ENCODE data around the gene PIGA. TPM values are rescaled to one million over a fixed set of nuclear protein-coding genes. Genes with fewer than 3 reads are reported as not detected.

PIGA gene
- polyA plus RNA-seq (2013, experiment 1 of 4) = 10.5 TPM
- 13.6 TPM for polyA plus RNA-seq (2013, experiment 2 of 4)
- 9.2 TPM for polyA plus RNA-seq (2013, experiment 3 of 4)
- 9.9 TPM for polyA plus RNA-seq (2013, experiment 4 of 4)

GRCh38 chrX:15335135-15336022 lies at the start of gene PIGA:
Gene PIGA, minus strand, starts transcription at chrX:15335523. Its CDS starts 3,593 bp downstream, at chrX:15331930.
- no peaks in the 10 kb centered on the region for H3K9me3 ChIP-seq (ENCODE audit: control insufficient read depth, low read length)
- 0% methylated on average over 66 to 67 of the region's 72 CpGs for WGBS, 2 experiments
- H3K4me1 ChIP-seq (ENCODE audit: control insufficient read depth, insufficient read depth, low read length) = no peaks in the 10 kb centered on the region
- no peaks in the 10 kb centered on the region for H3K36me3 ChIP-seq (ENCODE audit: control insufficient read depth, insufficient read depth, low read length)
- peak within 1 kb of the TSS; percentile 58 for H3K4me3 ChIP-seq (ENCODE audit: insufficient read depth, low read depth, low read length)
- H3K27ac ChIP-seq (ENCODE audit: insufficient read depth, low read depth, low read length, poor library complexity, severe bottlenecking) = peak within 1 kb of the TSS; percentile 69
- no peaks in the 10 kb centered on the region for H3K27me3 ChIP-seq (ENCODE audit: control insufficient read depth, insufficient read depth, low read length, poor library complexity, severe bottlenecking)

- Histone ChIP-seq H3K36me3 (ENCODE audit: control insufficient read depth, insufficient read depth, low read length) (no peaks in the 10 kb centered on the region), H3K4me1 (ENCODE audit: control insufficient read depth, insufficient read depth, low read length) (no peaks in the 10 kb centered on the region), H3K9me3 (ENCODE audit: control insufficient read depth, low read length) (no peaks in the 10 kb centered on the region), H3K27ac (ENCODE audit: insufficient read depth, low read depth, low read length, poor library complexity, severe bottlenecking) (no peak within 1 kb of the TSS), H3K4me3 (ENCODE audit: insufficient read depth, low read depth, low read length) (no peak within 1 kb of the TSS), H3K27me3 (ENCODE audit: control insufficient read depth, insufficient read depth, low read length, poor library complexity, severe bottlenecking) (no peaks in the 10 kb centered on the region)
- WGBS, 2 experiments = 70 to 84% methylated on average over 2 of the region's 2 CpGs
Observed at GRCh38 chrX:15384304-15384703, 49.0 kb upstream of the PIGA start, which contains the start of gene VEGFD. Gene VEGFD, minus strand, starts transcription at chrX:15384413. Its CDS starts 467 bp downstream, at chrX:15383946.

GRCh38 chrX:15382813-15383212 lies 47.5 kb upstream of the PIGA start:
- no peaks in the 10 kb centered on the region for H3K36me3 ChIP-seq (ENCODE audit: control insufficient read depth, insufficient read depth, low read length)
- H3K27me3 ChIP-seq (ENCODE audit: control insufficient read depth, insufficient read depth, low read length, poor library complexity, severe bottlenecking) = no peaks in the 10 kb centered on the region
- H3K27ac ChIP-seq (ENCODE audit: insufficient read depth, low read depth, low read length, poor library complexity, severe bottlenecking) = no peak overlapping the region
- H3K4me3 ChIP-seq (ENCODE audit: insufficient read depth, low read depth, low read length) = no peak overlapping the region
- no peaks in the 10 kb centered on the region for H3K4me1 ChIP-seq (ENCODE audit: control insufficient read depth, insufficient read depth, low read length)
- no peaks in the 10 kb centered on the region for H3K9me3 ChIP-seq (ENCODE audit: control insufficient read depth, low read length)
- WGBS, 2 experiments = 76 to 82% methylated on average over 6 to 7 of the region's 8 CpGs

- Histone ChIP-seq H3K36me3 (ENCODE audit: control insufficient read depth, insufficient read depth, low read length) (no peaks in the 10 kb centered on the region), H3K4me1 (ENCODE audit: control insufficient read depth, insufficient read depth, low read length) (no peaks in the 10 kb centered on the region), H3K4me3 (ENCODE audit: insufficient read depth, low read depth, low read length) (no peak overlapping the region), H3K27me3 (ENCODE audit: control insufficient read depth, insufficient read depth, low read length, poor library complexity, severe bottlenecking) (no peaks in the 10 kb centered on the region), H3K9me3 (ENCODE audit: control insufficient read depth, low read length) (no peaks in the 10 kb centered on the region), H3K27ac (ENCODE audit: insufficient read depth, low read depth, low read length, poor library complexity, severe bottlenecking) (no peak overlapping the region)
- 100% methylated on average over 1 of the region's 1 CpG; no CpG with 5 or more reads in 1 of the 2 experiments for WGBS, 2 experiments
Observed at GRCh38 chrX:15376956-15377355, 41.6 kb upstream of the PIGA start.

GRCh38 chrX:15373976-15374375 lies 38.7 kb upstream of the PIGA start:
- WGBS, 2 experiments = 85% methylated on average over 3 of the region's 3 CpGs; no CpG with 5 or more reads in 1 of the 2 experiments
- Histone ChIP-seq H3K36me3 (ENCODE audit: control insufficient read depth, insufficient read depth, low read length) (no peaks in the 10 kb centered on the region), H3K4me1 (ENCODE audit: control insufficient read depth, insufficient read depth, low read length) (no peaks in the 10 kb centered on the region), H3K27ac (ENCODE audit: insufficient read depth, low read depth, low read length, poor library complexity, severe bottlenecking) (no peak overlapping the region), H3K27me3 (ENCODE audit: control insufficient read depth, insufficient read depth, low read length, poor library complexity, severe bottlenecking) (no peaks in the 10 kb centered on the region), H3K4me3 (ENCODE audit: insufficient read depth, low read depth, low read length) (no peak overlapping the region), H3K9me3 (ENCODE audit: control insufficient read depth, low read length) (no peaks in the 10 kb centered on the region)

DNA sequence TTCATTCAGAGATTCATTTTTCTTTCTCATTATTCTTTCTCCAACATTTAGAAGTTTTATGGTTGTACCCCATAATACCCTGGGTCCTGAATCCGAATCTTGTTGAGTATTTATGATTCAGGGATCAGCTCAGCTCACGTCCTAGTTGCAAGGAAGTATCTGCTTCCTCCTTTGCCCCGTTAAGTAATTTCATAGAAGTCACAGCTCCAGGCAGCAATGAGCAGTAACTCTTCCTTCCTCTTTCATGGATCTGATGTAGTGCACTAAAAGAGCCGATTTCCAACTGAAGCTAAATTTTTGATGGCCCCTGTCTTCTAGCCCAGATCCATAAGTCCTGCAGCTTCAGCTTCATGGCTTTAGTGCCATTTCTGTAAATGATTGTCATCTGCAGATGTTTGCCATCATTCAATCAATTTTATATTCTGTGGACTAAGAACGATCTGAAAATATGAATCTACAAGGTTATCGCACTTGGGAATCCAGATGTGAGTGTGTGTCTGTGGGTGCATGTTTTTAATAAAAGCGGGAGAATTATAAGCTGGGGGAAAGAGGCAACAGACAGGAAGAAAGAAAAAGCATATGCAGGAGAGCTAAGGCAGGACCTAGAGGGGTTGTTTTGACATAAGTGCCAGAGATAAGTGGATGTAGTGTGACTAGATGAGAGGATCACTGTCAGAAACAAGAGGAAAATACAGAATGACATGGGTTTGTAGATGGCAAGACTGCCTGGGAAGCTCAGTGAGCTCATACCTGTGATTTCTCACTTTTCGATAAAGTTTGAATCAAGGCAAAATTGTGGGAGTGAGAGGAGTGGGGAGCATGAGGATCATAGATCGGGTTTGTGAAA lies 31.4 kb upstream of the PIGA start:
- H3K27me3 ChIP-seq (ENCODE audit: control insufficient read depth, insufficient read depth, low read length, poor library complexity, severe bottlenecking) = no peaks in the 10 kb centered on the region
- H3K27ac ChIP-seq (ENCODE audit: insufficient read depth, low read depth, low read length, poor library complexity, severe bottlenecking) = no peak overlapping the region
- H3K9me3 ChIP-seq (ENCODE audit: control insufficient read depth, low read length) = no peaks in the 10 kb centered on the region
- H3K4me1 ChIP-seq (ENCODE audit: control insufficient read depth, insufficient read depth, low read length) = no peaks in the 10 kb centered on the region
- no peaks in the 10 kb centered on the region for H3K36me3 ChIP-seq (ENCODE audit: control insufficient read depth, insufficient read depth, low read length)
- 96% methylated on average over 9 of the region's 9 CpGs for whole genome bisulfite sequencing, 2 experiments
- no peak overlapping the region for H3K4me3 ChIP-seq (ENCODE audit: insufficient read depth, low read depth, low read length)

GRCh38 chrX:15359701-15360100 lies 24.4 kb upstream of the PIGA start:
- Histone ChIP-seq H3K27me3 (ENCODE audit: control insufficient read depth, insufficient read depth, low read length, poor library complexity, severe bottlenecking) (no peaks in the 10 kb centered on the region), H3K9me3 (ENCODE audit: control insufficient read depth, low read length) (no peaks in the 10 kb centered on the region), H3K27ac (ENCODE audit: insufficient read depth, low read depth, low read length, poor library complexity, severe bottlenecking) (no peak overlapping the region), H3K4me3 (ENCODE audit: insufficient read depth, low read depth, low read length) (no peak overlapping the region), H3K36me3 (ENCODE audit: control insufficient read depth, insufficient read depth, low read length) (no peaks in the 10 kb centered on the region), H3K4me1 (ENCODE audit: control insufficient read depth, insufficient read depth, low read length) (no peaks in the 10 kb centered on the region)
- WGBS, 2 experiments = 88 to 96% methylated on average over 1 to 2 of the region's 2 CpGs

DNA sequence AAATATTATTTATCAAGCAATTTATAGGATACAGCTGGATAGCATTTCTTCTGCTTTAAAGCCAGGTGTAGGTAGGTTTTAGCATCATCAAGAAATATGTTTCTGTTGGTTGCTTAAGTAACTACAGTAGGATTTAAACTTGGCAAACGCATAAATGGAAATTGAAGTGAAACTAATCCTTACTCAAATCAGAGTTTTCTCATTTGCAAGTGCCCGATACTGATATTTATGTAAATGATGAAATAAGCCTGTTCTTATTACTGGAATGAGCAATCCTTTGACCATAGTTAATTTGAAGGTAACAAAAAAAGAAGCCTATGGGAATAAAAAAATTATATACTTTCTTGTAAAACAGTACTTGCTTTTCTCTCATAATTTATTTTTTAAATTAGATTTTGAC lies 23.2 kb upstream of the PIGA start:
- Histone ChIP-seq H3K27me3 (ENCODE audit: control insufficient read depth, insufficient read depth, low read length, poor library complexity, severe bottlenecking) (no peaks in the 10 kb centered on the region), H3K36me3 (ENCODE audit: control insufficient read depth, insufficient read depth, low read length) (no peaks in the 10 kb centered on the region), H3K9me3 (ENCODE audit: control insufficient read depth, low read length) (no peaks in the 10 kb centered on the region), H3K4me3 (ENCODE audit: insufficient read depth, low read depth, low read length) (no peak overlapping the region), H3K4me1 (ENCODE audit: control insufficient read depth, insufficient read depth, low read length) (no peaks in the 10 kb centered on the region), H3K27ac (ENCODE audit: insufficient read depth, low read depth, low read length, poor library complexity, severe bottlenecking) (no peak overlapping the region)
- WGBS, 2 experiments = 91% methylated on average over 2 of the region's 2 CpGs; no CpG with 5 or more reads in 1 of the 2 experiments

DNA sequence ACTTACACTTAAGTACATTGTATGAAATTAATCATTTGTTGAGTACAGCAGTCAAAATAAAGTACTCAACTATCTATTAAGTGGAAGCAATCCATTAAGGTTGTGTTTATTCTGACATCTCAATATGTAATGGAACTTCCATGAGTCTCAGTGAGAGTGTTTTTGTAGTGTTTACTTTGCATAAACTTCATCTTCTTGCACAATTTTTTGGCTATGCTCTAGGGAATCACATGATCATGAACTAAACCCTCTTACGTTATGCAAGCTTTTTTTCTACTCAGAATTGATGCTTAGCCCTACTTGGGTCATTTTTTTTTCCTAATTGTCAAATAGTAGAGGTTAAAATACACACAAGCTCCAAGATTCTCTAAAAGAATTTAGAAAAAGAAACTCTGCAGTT lies 21.1 kb upstream of the PIGA start:
- Histone ChIP-seq H3K27me3 (ENCODE audit: control insufficient read depth, insufficient read depth, low read length, poor library complexity, severe bottlenecking) (no peaks in the 10 kb centered on the region), H3K36me3 (ENCODE audit: control insufficient read depth, insufficient read depth, low read length) (no peaks in the 10 kb centered on the region), H3K4me3 (ENCODE audit: insufficient read depth, low read depth, low read length) (no peak overlapping the region), H3K9me3 (ENCODE audit: control insufficient read depth, low read length) (no peaks in the 10 kb centered on the region), H3K4me1 (ENCODE audit: control insufficient read depth, insufficient read depth, low read length) (no peaks in the 10 kb centered on the region), H3K27ac (ENCODE audit: insufficient read depth, low read depth, low read length, poor library complexity, severe bottlenecking) (no peak overlapping the region)
- WGBS, 2 experiments = 100% methylated on average over 1 of the region's 1 CpG; no CpG with 5 or more reads in 1 of the 2 experiments

Data from ectodermal cell (in vitro differentiated cells).